K562 (cell line): ENCODE measurements around the gene CNBD2. TPM values are rescaled to one million over a fixed set of nuclear protein-coding genes. Genes with fewer than 3 reads are reported as not detected.

Source experiments
- ATAC-seq: fragments of 200-7000 bp; cut with Tn5 transposase; 3 replicates; pipeline ENCODE4 v1.9.1; 2020; ENCODE audit warnings: moderate library complexity
- BruUV-seq: library from RNA; stranded (reverse); fragments of 400-500 nt; replicated peaks from 2 replicates; lab custom pipeline; 2021; lab: Mats Ljungman, UMichigan
- CTCF ChIA-PET: fragments of 300-600 bp; formaldehyde crosslinking; extraction: SDS; loops from one replicate; lab custom pipeline; 2021; ENCODE audit warnings: low intra/inter-chr PET ratio; lab: Yijun Ruan, JAX
- POLR2A ChIA-PET: fragments of 300-600, 350-650 bp; sonication (Branson Sonifier 250); formaldehyde crosslinking; extraction: SDS; loops from one replicate; lab custom pipeline; 2021; ENCODE audit warnings: antibody characterized with exemption, inconsistent platforms; lab: Yijun Ruan, JAX
- DNase-seq, 4 experiments: peaks; one replicate each; pipeline versions ENCODE4 v3.0.0 to v3.0.0-alpha.2; 2011 to 2018; ENCODE audit warnings: low spot score in 3 of 4, mixed read lengths in 3 of 4; ENCODE audit errors: extremely low read depth in 1 of 4
- FAIRE-seq: peaks from 2 replicates; lab custom pipeline; 2011; peaks lifted over from hg19 to GRCh38; lab: Jason Lieb, UNC
- H2AFZ ChIP-seq: 2 replicates; pipeline ENCODE4 v1.6.0; 2011; ENCODE audit warnings: low read depth, low read length, control low read depth, inconsistent platforms
- H3K27ac ChIP-seq: fragments of 200-600 bp; 3 replicates; pipeline ENCODE4 v1.8.0; 2011; ENCODE audit warnings: low read depth, mild to moderate bottlenecking, control low read depth, inconsistent platforms, low read length, moderate library complexity, mixed read lengths; ENCODE audit errors: extremely low read depth
- H3K27me3 ChIP-seq, 2 experiments: fragments of 300-600 bp in 1 of 2; 2 replicates in 1 of 2; 3 replicates in 1 of 2; pipeline versions ENCODE4 v1.6.0 to v1.8.0; 2011; ENCODE audit warnings: inconsistent platforms in 2 of 2, low read length in 2 of 2, mild to moderate bottlenecking in 1 of 2, mixed read lengths in 1 of 2, moderate library complexity in 1 of 2; ENCODE audit not compliant: control insufficient read depth in 2 of 2, insufficient read depth in 2 of 2
- H3K36me3 ChIP-seq: fragments of 300-600 bp; 3 replicates; pipeline ENCODE4 v1.8.0; 2011; ENCODE audit warnings: mild to moderate bottlenecking, low read length, inconsistent platforms; ENCODE audit not compliant: control insufficient read depth, insufficient read depth
- H3K4me1 ChIP-seq, 2 experiments: fragments of 200-600 bp in 1 of 2; replicated peaks in 1 of 2; 2 replicates in 1 of 2; 3 replicates in 1 of 2; pipeline versions ENCODE4 v1.5.1 to v1.8.0; 2011; ENCODE audit warnings: inconsistent platforms in 2 of 2, low read length in 2 of 2, mild to moderate bottlenecking in 1 of 2, mixed read lengths in 1 of 2, moderate library complexity in 1 of 2; ENCODE audit not compliant: control insufficient read depth in 2 of 2, insufficient read depth in 2 of 2
- H3K4me2 ChIP-seq: 2 replicates; pipeline ENCODE4 v1.6.1; 2011; ENCODE audit warnings: low read length, control low read depth, inconsistent platforms, mixed read lengths; ENCODE audit not compliant: insufficient read depth
- H3K4me3 ChIP-seq: fragments of 200-600 bp; sonication (generic), shearing (Covaris generic); 2 replicates; pipeline ENCODE4 v1.5.1; 2016; ENCODE audit warnings: control low read depth, inconsistent platforms
- H3K79me2 ChIP-seq: fragments of 200-600 bp; 3 replicates; pipeline ENCODE4 v1.8.0; 2011; ENCODE audit warnings: low read length, inconsistent platforms; ENCODE audit not compliant: control insufficient read depth, insufficient read depth
- H3K9ac ChIP-seq, 2 experiments: 2 replicates each; pipeline versions ENCODE4 v1.6.0 to v1.6.1; 2011; ENCODE audit warnings: low read depth in 2 of 2, low read length in 2 of 2, control low read depth in 1 of 2, inconsistent platforms in 1 of 2, mild to moderate bottlenecking in 1 of 2, mixed read lengths in 1 of 2; ENCODE audit not compliant: insufficient read depth in 1 of 2
- H3K9me1 ChIP-seq: one replicate; pipeline ENCODE4 v1.6.0; 2011; ENCODE audit warnings: inconsistent platforms, mild to moderate bottlenecking, low read length, moderate library complexity; ENCODE audit not compliant: control insufficient read depth, insufficient read depth
- H3K9me3 ChIP-seq: replicated peaks from 2 replicates; pipeline ENCODE4 v1.5.1; 2011; ENCODE audit warnings: low read depth, low read length, inconsistent platforms; ENCODE audit not compliant: control insufficient read depth, insufficient read depth
- H4K20me1 ChIP-seq: replicated peaks from 2 replicates; pipeline ENCODE4 v1.6.1; 2011; ENCODE audit warnings: low read length, inconsistent platforms, mixed read lengths; ENCODE audit not compliant: control insufficient read depth, insufficient read depth
- ATF3 ChIP-seq, 2 experiments: fragments of 450-650 bp in 1 of 2; sonication (generic) in 1 of 2; formaldehyde crosslinking in 1 of 2; IDR thresholded peaks in 1 of 2; conservative IDR thresholded peaks in 1 of 2; 2 replicates each; pipeline versions ENCODE4 v1.6.1 to v1.8.1; 2016 to 2023; ENCODE audit warnings: mild to moderate bottlenecking in 2 of 2, moderate library complexity in 2 of 2, inconsistent platforms in 1 of 2, missing genetic modification reagents in 1 of 2
- CBFA2T2 ChIP-seq: fragments of 450-650 bp; conservative IDR thresholded peaks from 2 replicates; pipeline ENCODE4 v1.6.1; 2017; ENCODE audit warnings: mild to moderate bottlenecking
- CGGBP1 ChIP-seq: fragments of 250-450 bp; sonication (Bioruptor Pico); IDR thresholded peaks from 2 replicates; pipeline ENCODE4 v1.9.0; 2021; ENCODE audit warnings: mild to moderate bottlenecking
- MEF2A ChIP-seq: IDR thresholded peaks from 2 replicates; pipeline ENCODE4 v1.6.1; 2011; ENCODE audit warnings: low read depth, mild to moderate bottlenecking, low read length, moderate library complexity; ENCODE audit not compliant: control insufficient read depth
- POLR2A ChIP-seq: fragments of 450-650 bp; conservative IDR thresholded peaks from 2 replicates; pipeline ENCODE4 v1.6.1; 2016
- POLR2B ChIP-seq: fragments of 450-650 bp; IDR thresholded peaks from 2 replicates; pipeline ENCODE4 v1.6.1; 2018; ENCODE audit warnings: low read depth; ENCODE audit not compliant: partially characterized antibody
- SIN3A ChIP-seq, 2 experiments: fragments of 150-350 bp in 1 of 2; IDR thresholded peaks; 2 replicates each; pipeline ENCODE4 v1.6.1; 2011 to 2016; ENCODE audit warnings: borderline replicate concordance in 2 of 2, low read depth in 2 of 2, low read length in 2 of 2, mild to moderate bottlenecking in 2 of 2, moderate library complexity in 2 of 2; ENCODE audit not compliant: control insufficient read depth in 1 of 2
- SUPT5H ChIP-seq: fragments of 450-650 bp; IDR thresholded peaks from 2 replicates; pipeline ENCODE4 v1.6.1; 2016
- TAF15 ChIP-seq: fragments of 200-400 bp; formaldehyde crosslinking; IDR thresholded peaks from 2 replicates; pipeline ENCODE4 v1.6.1; 2017; ENCODE audit warnings: mild to moderate bottlenecking, low read depth, low read length, moderate library complexity
- TEAD4 ChIP-seq, 2 experiments: sonication (generic) in 1 of 2; formaldehyde crosslinking in 1 of 2; IDR thresholded peaks; 2 replicates each; pipeline versions ENCODE4 v1.6.1 to v1.8.0; 2012 to 2022; ENCODE audit warnings: borderline replicate concordance in 1 of 2, inconsistent platforms in 1 of 2, low read length in 1 of 2, mild to moderate bottlenecking in 1 of 2, missing genetic modification reagents in 1 of 2
- THRAP3 ChIP-seq: fragments of 450-650 bp; IDR thresholded peaks from 2 replicates; pipeline ENCODE4 v1.6.1; 2016; ENCODE audit warnings: mild to moderate bottlenecking, inconsistent platforms, borderline replicate concordance
- ZNF280A ChIP-seq: fragments of 450-650 bp; IDR thresholded peaks from 2 replicates; pipeline ENCODE4 v1.6.1; 2018; ENCODE audit warnings: mild to moderate bottlenecking, low read depth; ENCODE audit not compliant: partially characterized antibody
- WGBS: fragments of 100-300 bp; shearing (Covaris generic); methylation state at CpG from one replicate; pipeline ENCODE4 v1.1.6; 2016; ENCODE audit warnings: low coverage, mixed read lengths; ENCODE audit not compliant: insufficient coverage; ENCODE audit errors: missing lambda C conversion rate; 5-methylcytosine and 5-hydroxymethylcytosine counted together
- in situ Hi-C: fragments of 300-500 bp; cut with MboI; formaldehyde crosslinking; loops from 4 replicates; pipeline ENCODE4 v1.15.0; 2018; ENCODE audit warnings: inconsistent platforms, mixed read lengths
- intact Hi-C: fragments of 100-400 bp; cut with micrococcal nuclease; formaldehyde crosslinking; loops from 2 replicates; pipeline ENCODE4 v1.14.2; 2022
- polyA plus RNA-seq, 8 experiments: library from polyadenylated mRNA; depleted of rRNA in 4 of 8; stranded (reverse) in 5 of 8; unstranded in 3 of 8; fragments of >200 nt; fragmentation: Nextera tagmentation in 2 of 8; fragmentation: Illumina TruSeq in 1 of 8; extraction: Ambion mirVana in 2 of 8; extraction: Trizol in 1 of 8; gene quantifications; 2 replicates each; pipeline versions ENCODE4 v1.2.1 to v1.2.3, GENCODE V29; 2011 to 2014; ENCODE audit warnings: inconsistent platforms in 1 of 8, missing spikeins in 1 of 8
- total RNA-seq, 7 experiments: library from RNA; depleted of rRNA in 6 of 7; stranded (reverse); fragments of >200 nt in 6 of 7; fragmentation: Illumina TruSeq in 2 of 7; extraction: Trizol in 2 of 7; gene quantifications; 2 replicates each; pipeline versions ENCODE4 v1.2.1 to v1.2.3, GENCODE V29; 2011 to 2021; ENCODE audit warnings: low replicate concordance in 1 of 7
- TF ChIP-seq, protein P1 (sequence below), 2 experiments: fragments of 450-650 bp; IDR thresholded peaks; 2 replicates each; pipeline ENCODE4 v1.6.1; 2016
- TF ChIP-seq, protein P2 (sequence below): fragments of 250-450 bp; sonication (Bioruptor Pico); IDR thresholded peaks from 2 replicates; pipeline ENCODE4 v1.5.0; 2021

Gene CNBD2
- total and polyA plus RNA-seq, 9 of the 15 experiments (the other 6 are each of a cell fraction or from before 2014, with no cell fraction given): 3.2 to 17.5 (median 5.3) TPM

- WGBS: 79% methylated on average over 2 of the region's 2 CpGs
- H3K27ac ChIP-seq: no peak overlapping the region
- ATAC-seq (peak; percentile 64), DNase-seq (no peak), FAIRE-seq (no peak)
- peaks cover 11% of the 10 kb centered on the region for H3K9me1 ChIP-seq
- H3K36me3 ChIP-seq: peaks cover 14% of the 10 kb centered on the region; the same call in 2 of the 3 replicates
- intact Hi-C loops: no loop called here
- no peaks in the 10 kb centered on the region; the same call in 1 of the 2 replicates for H3K9me3 ChIP-seq
- in situ Hi-C loops: no loop called here
- H3K4me1 ChIP-seq: peaks cover 0 to 16% of the 10 kb centered on the region in 2 experiments; a peak in 4 of 5 replicates
- no peak overlapping the region for H3K9ac ChIP-seq
- TF ChIP-seq THRAP3 (0 out of 2 replicates have a peak, but pooled peaks have one; percentile 10), CGGBP1 (CRISPR knock-in tag) (no peak), ZNF280A (no peak), CBFA2T2 (no peak), SIN3A (IDR thresholded peaks at IDR 0.05; ENCODE audit: borderline replicate concordance in 2 of 2, control insufficient read depth in 1 of 2, low read depth in 2 of 2, low read length in 2 of 2) (0 out of 4 replicates have a peak, but pooled peaks of 1 of the 2 experiments have one; percentile 41), SUPT5H (peak; percentile 60; the same call in 1 of the 2 replicates), POLR2A (peak; percentile 60; the same call in 1 of the 2 replicates), ATF3 (IDR thresholded peaks at IDR 0.05) (no peak), ATF3 (CRISPR knock-in tag; conservative IDR thresholded peaks at IDR 0.05) (no peak), TAF15 (no peak), POLR2B (peak; percentile 63), MEF2A (no peak), TEAD4 (IDR thresholded peaks at IDR 0.05; ENCODE audit: low read length) (no peak; the same call in 1 of the 2 replicates), TEAD4 (CRISPR knock-in tag; IDR thresholded peaks at IDR 0.05; ENCODE audit: borderline replicate concordance) (no peak)
- TF ChIP-seq, protein P1, sequence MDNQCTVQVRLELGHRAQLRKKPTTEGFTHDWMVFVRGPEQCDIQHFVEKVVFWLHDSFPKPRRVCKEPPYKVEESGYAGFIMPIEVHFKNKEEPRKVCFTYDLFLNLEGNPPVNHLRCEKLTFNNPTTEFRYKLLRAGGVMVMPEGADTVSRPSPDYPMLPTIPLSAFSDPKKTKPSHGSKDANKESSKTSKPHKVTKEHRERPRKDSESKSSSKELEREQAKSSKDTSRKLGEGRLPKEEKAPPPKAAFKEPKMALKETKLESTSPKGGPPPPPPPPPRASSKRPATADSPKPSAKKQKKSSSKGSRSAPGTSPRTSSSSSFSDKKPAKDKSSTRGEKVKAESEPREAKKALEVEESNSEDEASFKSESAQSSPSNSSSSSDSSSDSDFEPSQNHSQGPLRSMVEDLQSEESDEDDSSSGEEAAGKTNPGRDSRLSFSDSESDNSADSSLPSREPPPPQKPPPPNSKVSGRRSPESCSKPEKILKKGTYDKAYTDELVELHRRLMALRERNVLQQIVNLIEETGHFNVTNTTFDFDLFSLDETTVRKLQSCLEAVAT (IDR thresholded peaks at IDR 0.05): no peak
- TF ChIP-seq, protein P2, sequence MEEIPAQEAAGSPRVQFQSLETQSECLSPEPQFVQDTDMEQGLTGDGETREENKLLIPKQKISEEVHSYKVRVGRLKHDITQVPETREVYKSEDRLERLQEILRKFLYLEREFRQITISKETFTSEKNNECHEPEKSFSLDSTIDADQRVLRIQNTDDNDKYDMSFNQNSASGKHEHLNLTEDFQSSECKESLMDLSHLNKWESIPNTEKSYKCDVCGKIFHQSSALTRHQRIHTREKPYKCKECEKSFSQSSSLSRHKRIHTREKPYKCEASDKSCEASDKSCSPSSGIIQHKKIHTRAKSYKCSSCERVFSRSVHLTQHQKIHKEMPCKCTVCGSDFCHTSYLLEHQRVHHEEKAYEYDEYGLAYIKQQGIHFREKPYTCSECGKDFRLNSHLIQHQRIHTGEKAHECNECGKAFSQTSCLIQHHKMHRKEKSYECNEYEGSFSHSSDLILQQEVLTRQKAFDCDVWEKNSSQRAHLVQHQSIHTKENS (CRISPR knock-in tag): no peak
- H2AFZ ChIP-seq: no peak overlapping the region
- H4K20me1 ChIP-seq: peaks cover 22% of the 10 kb centered on the region
- H3K4me3 ChIP-seq: no peak overlapping the region
- POLR2A ChIA-PET: interaction anchor here (1.0 to 2.1 kb wide), 2 partner anchors 11 to 57 kb away, joined by 3 to 7 read pairs; no protein-coding TSS in a partner anchor
- CTCF ChIA-PET: no interaction called here
- H3K27me3 ChIP-seq: no peaks in the 10 kb centered on the region
- no TSS peak for BruUV-seq
- H3K4me2 ChIP-seq: no peak overlapping the region
- H3K79me2 ChIP-seq: peaks cover 48% of the 10 kb centered on the region
Observed at GRCh38 chr20:36045373-36045714, 77.0 kb downstream of the CNBD2 start.
